ENCODE data around the gene SH3YL1. TPM values are rescaled to one million over a fixed set of nuclear protein-coding genes. Genes with fewer than 3 reads are reported as not detected.
"Not testable (repeated sequence)": the region's sequence is repeated elsewhere in the genome, so short reads cannot be mapped to it uniquely, and the experiment has no call there.

The SH3YL1 gene
- total RNA-seq, 1 donor from 2014 or later = 22.5 TPM

GRCh38 chr2:185221-185620, 78.6 kb downstream of the SH3YL1 start:
- DNase-seq (ENCODE audit: extremely low read depth, low read depth, low spot score) = no peak

GRCh38 chr2:184695-185094, 79.1 kb downstream of the SH3YL1 start:
- DNase-seq (ENCODE audit: extremely low read depth, low read depth, low spot score) = no peak

- no peak for DNase-seq (ENCODE audit: extremely low read depth, low read depth, low spot score)
These were observed 81.2 kb downstream of the SH3YL1 start for GRCh38 chr2:182509-183122.

- DNase-seq (ENCODE audit: extremely low read depth, low read depth, low spot score) = no peak
These were observed 83.5 kb downstream of the SH3YL1 start for GRCh38 chr2:180311-180710.

DNA sequence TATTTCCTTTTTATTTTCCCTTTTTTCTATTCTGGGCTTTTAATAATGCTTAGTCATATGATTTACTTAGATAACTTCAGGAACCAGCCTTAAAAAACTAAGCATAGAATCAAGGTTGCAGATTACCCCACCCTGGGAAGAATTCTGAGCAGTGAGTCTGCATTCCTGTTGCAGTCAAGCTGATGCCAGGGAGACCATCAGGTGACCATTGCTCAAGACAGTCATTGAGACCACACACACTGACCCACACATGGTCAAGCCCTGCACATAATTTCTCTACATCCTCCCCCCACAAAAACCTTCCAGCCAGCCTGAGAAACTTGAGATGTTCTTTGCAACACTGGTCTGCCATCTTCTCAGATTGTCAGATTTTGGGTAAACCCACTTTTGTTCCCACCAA, 83.9 kb downstream of the SH3YL1 start:
- DNase-seq (ENCODE audit: extremely low read depth, low read depth, low spot score) = no peak

- DNase-seq (ENCODE audit: extremely low read depth, low read depth, low spot score) = no peak
These were observed 86.1 kb downstream of the SH3YL1 start for GRCh38 chr2:177733-178132.

- DNase-seq (ENCODE audit: extremely low read depth, low read depth, low spot score) = no peak
These were observed 86.9 kb downstream of the SH3YL1 start for GRCh38 chr2:176917-177316.

DNA sequence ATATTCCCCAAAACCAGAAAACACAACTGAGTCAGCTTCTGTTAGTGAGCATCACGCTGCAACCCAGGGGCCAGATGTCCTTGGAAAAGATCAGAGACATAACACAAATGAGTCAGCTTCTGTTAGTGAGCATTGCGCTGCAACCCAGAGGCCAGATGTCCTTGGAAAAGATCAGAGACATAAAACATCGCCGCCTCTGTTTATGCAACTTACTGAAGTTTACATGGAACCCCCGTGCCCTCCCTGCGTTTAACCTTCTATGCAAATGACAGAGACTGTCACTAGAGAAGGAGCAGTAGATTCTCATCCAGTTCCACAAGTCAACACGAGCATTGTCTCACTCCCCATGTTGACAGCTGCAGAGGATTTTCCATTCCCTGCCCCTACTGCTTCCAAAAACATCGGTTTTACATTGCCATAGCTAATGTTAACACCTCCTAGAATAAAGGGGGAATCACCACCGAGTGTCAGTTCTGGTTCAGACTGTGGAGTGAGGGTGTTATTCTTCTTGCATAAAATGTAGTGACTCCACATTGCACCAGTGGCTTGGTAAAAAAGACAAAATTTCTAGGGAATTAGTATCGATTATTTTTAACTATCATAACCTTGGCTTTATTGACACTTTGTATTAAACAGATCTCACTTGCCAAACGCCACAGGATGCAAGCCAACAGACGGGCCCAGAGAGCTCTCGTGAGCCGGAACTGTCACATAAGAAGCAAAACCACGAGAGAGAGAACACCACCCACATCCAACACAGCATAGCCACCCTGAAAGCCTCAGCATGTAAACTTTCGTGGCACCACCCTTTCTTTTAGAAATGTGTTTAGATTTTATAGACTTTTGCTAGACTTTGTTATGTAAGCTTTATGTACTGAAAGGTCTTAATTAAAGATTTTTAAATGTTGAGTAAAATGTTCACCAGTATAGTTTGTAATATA, 87.7 kb downstream of the SH3YL1 start:
- no peak for DNase-seq (ENCODE audit: extremely low read depth, low read depth, low spot score)

DNA sequence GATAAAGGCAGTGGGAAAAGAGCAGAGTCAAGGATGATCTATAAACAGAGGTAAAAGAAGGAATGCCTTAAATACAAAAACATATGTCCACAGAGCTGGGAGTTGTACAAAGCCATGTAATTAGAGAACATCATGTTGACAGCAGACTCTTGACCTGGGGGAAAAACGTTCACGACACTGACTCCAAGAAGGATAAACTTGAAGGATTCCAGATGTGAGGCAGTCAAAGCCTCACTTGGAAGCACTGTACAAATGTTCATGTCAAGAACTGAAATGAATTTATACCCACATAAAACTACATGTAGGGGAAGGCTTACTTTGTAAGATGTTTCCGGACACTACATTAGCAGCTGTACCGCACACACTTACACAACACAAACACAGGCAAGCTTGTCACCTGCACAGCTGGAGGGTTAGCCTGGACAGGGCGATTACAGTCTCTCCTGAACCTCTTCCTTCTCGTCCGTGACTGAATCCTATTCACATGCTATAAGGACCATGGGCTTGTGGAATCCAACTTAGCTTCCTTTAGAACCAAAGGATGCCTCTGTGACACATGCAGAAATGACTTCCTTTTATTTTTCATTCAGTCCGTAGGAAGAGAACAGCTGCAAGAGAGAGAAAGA, 88.6 kb downstream of the SH3YL1 start:
- no peak for DNase-seq (ENCODE audit: extremely low read depth, low read depth, low spot score)

DNA sequence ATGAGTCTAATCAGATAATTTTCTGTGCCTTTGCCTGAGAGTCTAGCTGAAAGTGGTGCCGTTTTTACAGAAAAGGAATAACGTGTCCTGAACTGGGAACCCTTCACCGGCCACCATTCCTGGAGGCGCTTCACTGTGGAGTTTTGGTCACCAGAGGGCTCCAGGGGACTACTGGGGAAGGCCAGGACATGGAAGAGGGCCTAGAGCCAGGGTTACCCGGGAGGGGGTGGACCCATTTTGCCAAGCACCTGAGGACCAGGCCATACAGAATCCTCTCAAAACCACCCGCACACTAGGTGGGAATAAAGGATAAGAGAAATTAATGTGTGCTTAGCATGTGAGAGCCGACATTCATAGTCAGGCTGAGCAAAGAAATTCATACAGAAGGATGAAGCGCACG, 91.7 kb downstream of the SH3YL1 start:
- not testable (repeated sequence) for DNase-seq (ENCODE audit: extremely low read depth, low read depth, low spot score)

DNA sequence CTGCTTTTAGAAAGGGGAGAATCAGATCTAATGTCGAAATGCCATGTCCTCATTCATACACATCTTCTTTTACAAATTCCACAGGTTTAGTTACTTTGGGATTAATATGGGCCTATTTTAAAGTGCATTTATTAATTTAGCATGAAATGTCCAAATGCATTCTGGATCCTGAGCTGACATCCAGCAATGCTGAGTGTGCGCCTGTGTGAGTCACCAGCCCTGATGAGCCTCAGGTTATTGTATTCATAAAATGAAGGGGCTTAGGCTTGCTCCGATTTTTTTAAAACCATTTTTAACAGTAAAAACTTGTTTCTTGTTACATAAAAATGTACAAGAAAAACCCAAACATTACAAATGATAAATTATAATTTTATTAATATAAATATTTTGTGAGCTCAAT, 94.1 kb downstream of the SH3YL1 start:
- DNase-seq (ENCODE audit: extremely low read depth, low read depth, low spot score) = no peak

Other genes starting within 250 kb of the SH3YL1 start
- 0.34 TPM in 1 of 2 replicates, not detected in the other for gene FAM110C, start 217.5 kb downstream of the SH3YL1 start, total RNA-seq
- 84.5 and 88.9 TPM in 2 replicates for gene ACP1, start 915 bp upstream of the SH3YL1 start, total RNA-seq
- 0.93 TPM in 1 of 2 replicates, not detected in the other for gene ALKAL2, start 24.1 kb upstream of the SH3YL1 start, total RNA-seq

Data from glomerular endothelial cell (primary cell).